NCI-H2107 (cell line): Measurements from ENCODE around the gene FMO3.

ENCODE experiments used
- DNase-seq: peaks from one replicate; lab custom pipeline; 2025; lab: John Stamatoyannopoulos, UW

FMO3 gene

GRCh38 chr1:171090604-171091003, at the start of gene FMO3:
Gene FMO3, plus strand, starts transcription at chr1:171090905. Its CDS starts 1,754 bp downstream, at chr1:171092659.
- DNase-seq: no peak

DNA sequence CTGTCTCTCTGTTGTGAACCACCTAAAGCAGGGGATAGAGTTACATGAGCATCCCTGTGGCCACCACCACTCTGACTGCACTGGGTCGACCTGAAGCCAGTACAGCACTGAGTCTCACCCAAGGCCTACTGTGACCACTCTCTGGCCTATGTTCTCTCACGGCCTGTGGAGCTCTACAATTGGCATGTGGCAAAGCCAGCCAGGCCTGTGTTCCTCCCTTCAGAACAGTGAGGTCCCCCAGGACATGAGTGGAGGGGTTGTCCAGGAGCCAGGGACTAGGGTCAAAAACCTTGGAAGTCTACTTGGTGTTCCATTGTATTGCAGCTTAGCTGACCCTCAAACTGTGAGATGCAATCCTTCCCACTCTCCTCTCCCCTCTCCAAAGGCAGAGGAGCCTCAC, 42.7 kb upstream of the FMO3 start:
- no peak for DNase-seq

DNA sequence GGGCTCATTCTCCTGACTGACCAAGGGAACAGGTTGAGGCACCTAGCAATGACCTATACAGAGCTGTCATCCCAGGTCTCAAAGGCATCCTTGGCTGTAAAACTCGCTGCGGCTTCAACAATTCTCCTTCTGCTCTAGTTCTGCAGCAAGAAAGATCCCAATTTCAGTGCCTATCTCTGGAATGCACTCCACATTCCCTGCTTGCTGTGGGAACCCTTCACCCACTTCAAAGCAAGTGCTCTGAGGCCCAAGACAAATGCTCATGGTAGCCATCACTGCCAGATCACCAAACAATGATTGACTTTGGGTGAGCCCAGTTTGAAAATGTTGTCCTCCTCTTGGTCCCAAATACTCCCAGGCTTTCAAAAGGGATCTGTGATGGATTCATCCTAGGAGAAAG, 37.7 kb upstream of the FMO3 start:
- DNase-seq: no peak

- no peak for DNase-seq
These were observed 34.6 kb upstream of the FMO3 start for GRCh38 chr1:171055966-171056643.

DNA sequence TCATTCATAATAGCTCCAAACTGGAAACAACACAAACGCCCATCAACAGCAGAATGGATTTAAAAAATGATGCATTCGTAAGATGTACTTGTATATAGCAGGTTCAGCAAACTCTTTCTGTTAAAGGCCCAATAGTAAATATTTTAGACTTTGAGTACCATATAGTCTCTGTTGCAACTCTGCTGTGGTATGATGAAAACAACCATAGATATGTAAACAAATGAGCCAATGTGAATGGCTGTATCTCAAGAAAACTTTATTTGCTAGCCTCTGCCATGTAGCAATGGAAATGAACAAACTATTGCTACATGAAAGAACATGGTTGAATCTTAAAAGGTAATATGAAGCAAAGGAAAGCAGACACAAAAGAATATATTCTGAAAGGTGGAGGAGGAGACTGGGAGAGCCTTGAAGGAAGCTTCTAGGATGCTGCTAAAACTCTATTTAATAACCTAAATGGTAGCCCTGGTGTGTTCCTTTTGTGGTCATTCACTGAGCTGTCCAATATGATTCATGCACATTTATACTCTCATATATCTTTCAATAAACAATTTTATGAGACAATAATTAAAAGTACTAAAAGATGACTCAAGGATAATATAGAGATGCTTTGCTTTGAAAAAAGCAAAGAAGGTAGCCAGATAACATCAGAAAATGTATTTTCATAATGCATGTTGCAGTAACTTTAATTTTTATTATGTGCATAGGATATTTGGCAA, 29.1 kb upstream of the FMO3 start:
- no peak for DNase-seq

- no peak for DNase-seq
These were observed 27.8 kb upstream of the FMO3 start for GRCh38 chr1:171062902-171063301.

DNA sequence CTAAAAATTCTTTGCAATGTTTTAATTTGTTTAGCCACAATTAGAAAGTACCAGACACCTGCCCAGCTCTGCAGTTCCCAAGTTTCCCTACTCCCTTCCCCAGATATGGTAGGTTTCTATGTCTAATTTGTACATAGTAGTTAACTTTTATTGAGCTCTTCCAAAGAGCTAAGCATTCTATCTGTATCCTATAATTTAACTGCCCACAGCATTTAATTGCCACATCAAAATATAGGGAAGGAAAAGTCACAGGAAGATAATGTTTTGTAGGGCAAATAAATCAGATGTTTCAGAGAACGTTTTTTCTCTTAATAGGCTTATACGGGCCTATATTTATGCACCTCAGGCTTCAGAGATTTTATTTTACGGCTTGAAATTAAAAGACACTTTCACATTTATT, 15.7 kb upstream of the FMO3 start:
- DNase-seq: no peak

GRCh38 chr1:171081314-171081753, 9.4 kb upstream of the FMO3 start:
- peak; percentile 4 for DNase-seq

GRCh38 chr1:171081763-171082201, 8.9 kb upstream of the FMO3 start:
- DNase-seq: no peak

- DNase-seq: no peak
These were observed 8.1 kb upstream of the FMO3 start for GRCh38 chr1:171082606-171083005.

DNA sequence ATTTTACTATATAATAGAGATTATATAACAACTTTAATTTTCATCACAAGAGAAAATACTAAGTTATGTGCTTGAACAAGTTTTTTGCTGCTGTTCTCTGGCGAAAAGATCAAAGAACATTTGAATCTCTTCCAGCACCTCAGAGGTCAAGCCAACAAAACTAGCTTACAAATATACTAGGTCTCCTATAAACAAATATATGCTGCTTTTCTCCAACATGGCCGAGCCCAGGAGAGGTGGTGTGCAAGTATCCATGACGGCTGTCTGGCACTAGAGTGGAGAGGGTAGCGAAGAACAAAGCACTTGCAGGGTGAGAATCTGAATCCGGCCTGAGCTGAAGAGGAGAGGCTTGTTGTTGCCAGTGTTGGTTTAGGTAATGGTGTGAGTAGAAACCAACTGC, 7.5 kb upstream of the FMO3 start:
- DNase-seq: peak; percentile 25

DNA sequence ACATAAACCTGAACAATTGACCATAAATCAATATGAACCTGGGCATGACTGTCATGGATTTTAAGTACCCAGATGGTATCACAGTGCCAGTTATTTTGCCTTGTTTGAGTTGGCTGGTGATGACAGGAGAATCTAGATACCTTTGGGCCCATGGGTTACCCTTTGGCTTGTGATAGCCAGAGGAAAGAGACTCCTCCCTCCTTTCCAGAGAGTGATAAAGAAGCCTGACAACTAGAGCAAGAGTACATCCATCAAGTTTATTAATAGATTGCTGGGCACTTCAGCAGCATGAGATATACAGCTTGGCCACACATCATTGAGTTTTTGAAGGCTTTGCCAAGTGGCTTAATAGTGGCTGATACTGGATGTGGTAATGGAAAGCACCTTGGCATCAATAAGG, 6.6 kb upstream of the FMO3 start:
- DNase-seq: no peak

DNA sequence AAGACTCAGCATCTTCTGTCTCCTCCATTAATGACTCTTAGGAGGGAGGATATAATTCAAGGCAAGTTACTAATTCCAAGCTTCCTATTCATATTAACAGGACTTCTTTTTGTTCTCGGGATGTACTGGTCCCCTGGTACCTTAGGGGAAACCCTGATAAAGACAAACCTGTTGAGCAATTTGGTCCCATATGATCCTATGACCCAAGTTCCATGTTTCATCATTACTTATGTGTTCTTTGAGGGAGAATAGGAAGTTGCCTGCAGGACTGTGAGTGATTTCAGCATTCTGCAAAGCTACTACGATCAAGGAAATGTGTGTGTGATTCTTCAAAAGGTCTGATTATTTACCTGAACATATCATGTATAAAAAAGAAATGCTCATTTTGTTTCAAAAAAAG, 5.8 kb upstream of the FMO3 start:
- no peak for DNase-seq

- DNase-seq: no peak
These were observed 2.8 kb upstream of the FMO3 start for GRCh38 chr1:171087896-171088295.

GRCh38 chr1:171103862-171104261, 13.2 kb downstream of the FMO3 start:
- DNase-seq: no peak

GRCh38 chr1:171107262-171107940, 16.7 kb downstream of the FMO3 start:
- DNase-seq: no peak

- no peak for DNase-seq
These were observed 17.3 kb downstream of the FMO3 start for GRCh38 chr1:171107969-171108368.

- no peak for DNase-seq
These were observed 19.3 kb downstream of the FMO3 start for GRCh38 chr1:171109966-171110365.

- no peak for DNase-seq
These were observed 20.1 kb downstream of the FMO3 start for GRCh38 chr1:171110621-171111326.

- no peak for DNase-seq
These were observed 21.4 kb downstream of the FMO3 start for GRCh38 chr1:171112119-171112518.

- no peak for DNase-seq
These were observed 22.7 kb downstream of the FMO3 start for GRCh38 chr1:171113382-171113781.

DNA sequence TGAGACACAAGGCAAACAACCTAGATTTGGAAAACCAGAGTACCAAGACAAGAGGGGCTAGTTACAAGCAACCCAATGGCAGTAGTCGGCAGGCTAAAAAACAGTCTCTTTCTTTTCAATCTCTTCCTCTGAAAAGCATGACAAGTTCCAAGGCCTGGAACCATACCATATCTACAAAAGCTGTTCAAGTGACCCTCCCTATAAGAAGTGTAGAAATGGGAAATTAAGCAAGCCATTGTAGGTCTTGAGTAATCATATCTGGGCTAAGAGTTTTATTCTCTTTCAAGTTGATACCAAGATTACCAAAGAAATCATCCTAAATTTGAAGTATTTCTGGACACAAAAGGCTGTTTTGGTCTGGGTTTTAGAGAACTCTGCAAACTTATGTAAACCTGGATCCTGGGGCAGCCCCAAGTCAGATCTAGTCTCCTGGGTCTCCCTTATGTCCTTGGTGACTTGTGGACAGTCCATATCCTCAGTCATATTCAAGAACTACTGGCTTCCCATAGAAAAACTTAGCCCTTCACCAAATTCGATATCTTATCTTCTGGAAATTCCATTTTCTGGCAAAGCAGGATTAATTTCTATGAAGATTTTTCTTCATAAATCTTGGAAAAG, 24.7 kb downstream of the FMO3 start:
- DNase-seq: no peak
